ENCODE results near the gene UBE2N. TPM values are rescaled to one million over a fixed set of nuclear protein-coding genes. Genes with fewer than 3 reads are reported as not detected.

UBE2N gene
- total RNA-seq, 2 donors from 2014 or later = 177 to 179 TPM

DNA sequence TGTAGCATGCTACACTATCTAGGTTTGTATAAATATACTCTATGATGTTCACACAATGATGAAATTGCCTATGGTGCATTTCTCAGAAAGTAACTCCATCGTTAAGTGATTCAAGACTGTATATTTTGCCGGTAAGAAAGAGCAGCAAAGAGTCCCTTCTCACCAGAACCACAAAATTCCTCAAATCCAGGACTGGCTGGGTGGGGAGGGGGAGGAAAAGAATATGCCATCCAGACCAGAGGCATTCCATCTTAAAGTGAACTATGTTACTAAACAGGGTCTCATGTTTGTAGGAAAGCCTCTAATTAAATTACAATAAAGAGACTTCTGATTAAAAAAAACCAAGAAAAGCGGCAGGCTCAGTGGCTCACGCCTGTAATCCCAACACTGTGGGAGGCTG lies 11.5 kb downstream of the UBE2N start:
- TF ChIP-seq, protein P1, sequence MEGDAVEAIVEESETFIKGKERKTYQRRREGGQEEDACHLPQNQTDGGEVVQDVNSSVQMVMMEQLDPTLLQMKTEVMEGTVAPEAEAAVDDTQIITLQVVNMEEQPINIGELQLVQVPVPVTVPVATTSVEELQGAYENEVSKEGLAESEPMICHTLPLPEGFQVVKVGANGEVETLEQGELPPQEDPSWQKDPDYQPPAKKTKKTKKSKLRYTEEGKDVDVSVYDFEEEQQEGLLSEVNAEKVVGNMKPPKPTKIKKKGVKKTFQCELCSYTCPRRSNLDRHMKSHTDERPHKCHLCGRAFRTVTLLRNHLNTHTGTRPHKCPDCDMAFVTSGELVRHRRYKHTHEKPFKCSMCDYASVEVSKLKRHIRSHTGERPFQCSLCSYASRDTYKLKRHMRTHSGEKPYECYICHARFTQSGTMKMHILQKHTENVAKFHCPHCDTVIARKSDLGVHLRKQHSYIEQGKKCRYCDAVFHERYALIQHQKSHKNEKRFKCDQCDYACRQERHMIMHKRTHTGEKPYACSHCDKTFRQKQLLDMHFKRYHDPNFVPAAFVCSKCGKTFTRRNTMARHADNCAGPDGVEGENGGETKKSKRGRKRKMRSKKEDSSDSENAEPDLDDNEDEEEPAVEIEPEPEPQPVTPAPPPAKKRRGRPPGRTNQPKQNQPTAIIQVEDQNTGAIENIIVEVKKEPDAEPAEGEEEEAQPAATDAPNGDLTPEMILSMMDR (conservative IDR thresholded peaks at IDR 0.05) = no peak
- peaks cover 3% of the 10 kb centered on the region for H3K36me3 ChIP-seq (ENCODE audit: control insufficient read depth, insufficient read depth, low read length)
- H3K9ac ChIP-seq (ENCODE audit: extremely low read depth, low read length, poor library complexity, severe bottlenecking) = no peak overlapping the region
- no peak overlapping the region for H3K4me3 ChIP-seq (ENCODE audit: low read length)
- DNase-seq = no peak
- peaks cover 9% of the 10 kb centered on the region for H3K4me1 ChIP-seq (ENCODE audit: control insufficient read depth, insufficient read depth, low read length)
- 93% methylated on average over 4 of the region's 4 CpGs; no CpG with 5 or more reads in 1 of the 2 experiments for WGBS, 2 experiments (ENCODE audit: insufficient coverage in 1 of 2, insufficient read length in 1 of 2)
- H3K9me3 ChIP-seq (ENCODE audit: control insufficient read depth, low read length) = peaks cover 8% of the 10 kb centered on the region
- no peak overlapping the region for H3K27ac Mint-ChIP-seq
- H3K27me3 Mint-ChIP-seq (ENCODE audit: insufficient read depth) = no peaks in the 10 kb centered on the region
- H3K27ac ChIP-seq (ENCODE audit: low read depth, low read length) = no peak overlapping the region
- H3K4me3 Mint-ChIP-seq = no peak overlapping the region
- H3K27me3 ChIP-seq (ENCODE audit: control insufficient read depth, insufficient read depth, low read length, poor library complexity, severe bottlenecking) = no peaks in the 10 kb centered on the region
- H3K9me3 Mint-ChIP-seq = no peaks in the 10 kb centered on the region
- peaks cover 27% of the 10 kb centered on the region for H3K4me1 Mint-ChIP-seq
- peaks cover 5% of the 10 kb centered on the region for H3K36me3 Mint-ChIP-seq (ENCODE audit: low read depth)

DNA sequence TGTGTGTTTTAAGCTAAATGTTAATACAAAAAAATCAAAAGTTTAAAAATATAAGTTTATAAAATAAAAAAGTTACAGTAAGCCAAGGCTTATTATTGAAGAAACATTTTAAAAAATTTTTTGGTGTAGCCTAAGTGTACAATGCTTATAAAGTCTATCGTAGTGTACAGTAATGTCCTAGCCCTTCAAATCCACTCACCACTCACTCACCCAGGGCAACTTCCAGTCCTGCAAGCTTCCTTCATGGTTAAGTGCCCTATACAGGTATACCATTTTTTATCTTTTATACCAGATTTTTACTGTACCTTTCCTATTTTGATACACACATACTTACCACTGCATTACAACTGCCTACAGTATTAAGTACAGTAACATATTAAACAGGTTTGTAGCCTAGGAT lies 11.9 kb downstream of the UBE2N start:
- H3K27me3 ChIP-seq (ENCODE audit: control insufficient read depth, insufficient read depth, low read length, poor library complexity, severe bottlenecking) = no peaks in the 10 kb centered on the region
- no peak for DNase-seq
- peaks cover 13% of the 10 kb centered on the region for H3K4me1 ChIP-seq (ENCODE audit: control insufficient read depth, insufficient read depth, low read length)
- Mint-ChIP-seq H3K4me3 (no peak overlapping the region), H3K4me1 (peaks cover 31% of the 10 kb centered on the region), H3K27ac (no peak overlapping the region), H3K27me3 (ENCODE audit: insufficient read depth) (no peaks in the 10 kb centered on the region), H3K36me3 (ENCODE audit: low read depth) (peaks cover 5% of the 10 kb centered on the region), H3K9me3 (no peaks in the 10 kb centered on the region)
- H3K4me3 ChIP-seq (ENCODE audit: low read length) = no peak overlapping the region
- TF ChIP-seq, protein P1 (conservative IDR thresholded peaks at IDR 0.05) = no peak
- peaks cover 8% of the 10 kb centered on the region for H3K9me3 ChIP-seq (ENCODE audit: control insufficient read depth, low read length)
- H3K36me3 ChIP-seq (ENCODE audit: control insufficient read depth, insufficient read depth, low read length) = peaks cover 3% of the 10 kb centered on the region
- no peak overlapping the region for H3K9ac ChIP-seq (ENCODE audit: extremely low read depth, low read length, poor library complexity, severe bottlenecking)
- 95% methylated on average over 1 of the region's 1 CpG; no CpG with 5 or more reads in 1 of the 2 experiments for whole genome bisulfite sequencing, 2 experiments (ENCODE audit: insufficient coverage in 1 of 2, insufficient read length in 1 of 2)
- H3K27ac ChIP-seq (ENCODE audit: low read depth, low read length) = no peak overlapping the region

DNA sequence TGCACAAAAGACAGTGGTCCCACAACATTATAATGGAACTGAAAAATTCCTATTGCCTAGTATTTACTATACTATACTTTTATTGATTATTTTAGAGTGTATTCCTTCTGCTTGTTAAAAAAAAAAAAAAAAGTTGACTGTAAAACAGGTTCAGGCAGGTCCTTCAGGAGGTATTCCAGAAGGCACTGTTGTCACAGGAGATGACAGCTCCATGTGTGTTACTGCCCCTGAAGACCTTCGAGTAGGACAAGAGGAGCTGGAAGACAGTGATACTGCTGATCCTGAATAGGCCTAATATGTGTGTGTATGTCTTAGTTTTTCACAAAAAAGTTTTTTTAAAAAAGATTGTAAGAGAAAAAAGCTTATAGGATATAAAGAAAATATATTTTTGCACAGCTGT lies 12.3 kb downstream of the UBE2N start:
- TF ChIP-seq, protein P1 (conservative IDR thresholded peaks at IDR 0.05) = no peak
- Mint-ChIP-seq H3K4me1 (peaks cover 34% of the 10 kb centered on the region), H3K9me3 (no peaks in the 10 kb centered on the region), H3K36me3 (ENCODE audit: low read depth) (peaks cover 5% of the 10 kb centered on the region), H3K4me3 (no peak overlapping the region), H3K27me3 (ENCODE audit: insufficient read depth) (no peaks in the 10 kb centered on the region), H3K27ac (no peak overlapping the region)
- DNase-seq = no peak
- peaks cover 18% of the 10 kb centered on the region for H3K4me1 ChIP-seq (ENCODE audit: control insufficient read depth, insufficient read depth, low read length)
- peaks cover 3% of the 10 kb centered on the region for H3K36me3 ChIP-seq (ENCODE audit: control insufficient read depth, insufficient read depth, low read length)
- H3K27ac ChIP-seq (ENCODE audit: low read depth, low read length) = no peak overlapping the region
- no peak overlapping the region for H3K9ac ChIP-seq (ENCODE audit: extremely low read depth, low read length, poor library complexity, severe bottlenecking)
- H3K27me3 ChIP-seq (ENCODE audit: control insufficient read depth, insufficient read depth, low read length, poor library complexity, severe bottlenecking) = no peaks in the 10 kb centered on the region
- no peak overlapping the region for H3K4me3 ChIP-seq (ENCODE audit: low read length)
- H3K9me3 ChIP-seq (ENCODE audit: control insufficient read depth, low read length) = peaks cover 8% of the 10 kb centered on the region
- 86 to 92% methylated on average over 1 of the region's 1 CpG for WGBS, 2 experiments (ENCODE audit: insufficient coverage in 1 of 2, insufficient read length in 1 of 2)

All from endodermal cell (in vitro differentiated cells).